H1 (cell line): ENCODE results near the gene BAG2. TPM values are rescaled to one million over a fixed set of nuclear protein-coding genes. Genes with fewer than 3 reads are reported as not detected.

Experiments
- CTCF ChIA-PET: fragments of 300-600 bp; sonication (Branson Sonifier 250); formaldehyde crosslinking; loops from one replicate; lab custom pipeline; 2021; ENCODE audit not compliant: partially characterized antibody; lab: Charles Lee
- POLR2A ChIA-PET: fragments of 300-600 bp; sonication (Branson Sonifier 250); formaldehyde crosslinking; loops from one replicate; lab custom pipeline; 2021; ENCODE audit warnings: inconsistent platforms; ENCODE audit not compliant: partially characterized antibody; lab: Charles Lee
- DNase-seq, 2 experiments: peaks; one replicate each; pipeline versions ENCODE4 v3.0.0 to v3.0.0-alpha.2; 2010 to 2022; ENCODE audit warnings: low spot score in 2 of 2, low read depth in 1 of 2, mixed read lengths in 1 of 2
- FAIRE-seq: peaks from 2 replicates; lab custom pipeline; 2011; peaks lifted over from hg19 to GRCh38; lab: Jason Lieb, UNC
- H2AFZ ChIP-seq: 2 replicates; pipeline ENCODE4 v1.8.1; 2012; ENCODE audit warnings: low read length, inconsistent platforms
- H2AK5ac ChIP-seq: 2 replicates; pipeline ENCODE4 v1.6.1; 2013; ENCODE audit warnings: low read depth, low read length
- H2BK120ac ChIP-seq: replicated peaks from 2 replicates; pipeline ENCODE3; 2013; ENCODE audit warnings: low read depth, low read length, inconsistent platforms
- H2BK12ac ChIP-seq: 2 replicates; pipeline ENCODE4 v1.6.1; 2013; ENCODE audit warnings: low read depth, low read length
- H2BK15ac ChIP-seq: 2 replicates; pipeline ENCODE4 v1.6.1; 2013; ENCODE audit warnings: low read length
- H2BK20ac ChIP-seq: 2 replicates; pipeline ENCODE4 v1.6.1; 2013; ENCODE audit warnings: low read length
- H2BK5ac ChIP-seq: 2 replicates; pipeline ENCODE4 v1.6.1; 2013; ENCODE audit warnings: low read depth, low read length
- H3K14ac ChIP-seq: 2 replicates; pipeline ENCODE4 v1.6.1; 2013; ENCODE audit warnings: inconsistent platforms; ENCODE audit not compliant: insufficient read length
- H3K18ac ChIP-seq: 2 replicates; pipeline ENCODE4 v1.6.1; 2013; ENCODE audit warnings: low read length; ENCODE audit errors: extremely low read depth
- H3K23ac ChIP-seq: 2 replicates; pipeline ENCODE4 v1.6.1; 2013; ENCODE audit warnings: inconsistent platforms; ENCODE audit not compliant: insufficient read length
- H3K23me2 ChIP-seq: 2 replicates; pipeline ENCODE4 v1.6.1; 2013; ENCODE audit warnings: low read depth, low read length
- H3K27ac ChIP-seq: 2 replicates; pipeline ENCODE4 v1.6.1; 2011; ENCODE audit warnings: low read depth, low read length, inconsistent platforms
- H3K27me3 ChIP-seq, 4 experiments: replicated peaks in 1 of 4; 1 replicate in 1 of 4; 2 replicates in 3 of 4; pipeline versions ENCODE4 v1.6.1 to v1.8.1; 2011 to 2013; ENCODE audit warnings: low read length in 3 of 4, mild to moderate bottlenecking in 3 of 4, inconsistent platforms in 2 of 4, mixed read lengths in 2 of 4, moderate library complexity in 1 of 4; ENCODE audit not compliant: control insufficient read depth in 3 of 4, insufficient read depth in 3 of 4; ENCODE audit errors: extremely low read depth in 1 of 4
- H3K36me3 ChIP-seq, 4 experiments: 2 replicates each; pipeline versions ENCODE4 v1.6.1 to v1.8.1; 2011 to 2013; ENCODE audit warnings: mild to moderate bottlenecking in 4 of 4, low read length in 3 of 4, moderate library complexity in 2 of 4, control low read depth in 1 of 4, inconsistent platforms in 1 of 4; ENCODE audit not compliant: insufficient read depth in 4 of 4, control insufficient read depth in 2 of 4
- H3K4ac ChIP-seq: replicated peaks from 2 replicates; pipeline ENCODE3; 2013; ENCODE audit warnings: low read length, low read depth, mixed read lengths, inconsistent platforms; ENCODE audit not compliant: insufficient read length
- H3K4me1 ChIP-seq, 4 experiments: replicated peaks in 1 of 4; 1 replicate in 1 of 4; 2 replicates in 3 of 4; pipeline versions ENCODE4 v1.6.1 to v1.8.1; 2011 to 2013; ENCODE audit warnings: low read length in 3 of 4, inconsistent platforms in 2 of 4, mixed read lengths in 1 of 4; ENCODE audit not compliant: insufficient read depth in 4 of 4, control insufficient read depth in 3 of 4
- H3K4me2 ChIP-seq, 2 experiments: 2 replicates each; pipeline versions ENCODE4 v1.6.1 to v1.8.1; 2011 to 2013; ENCODE audit warnings: low read depth in 2 of 2, low read length in 2 of 2, control low read depth in 1 of 2, inconsistent platforms in 1 of 2, mild to moderate bottlenecking in 1 of 2; ENCODE audit not compliant: insufficient read depth in 1 of 2
- H3K4me3 ChIP-seq, 4 experiments: fragments of 200-600, 300-600 bp in 1 of 4; sonication (generic), shearing (Covaris generic), sonication (Bioruptor Twin) in 1 of 4; 2 replicates each; pipeline versions ENCODE4 v1.5.1 to v1.8.1; 2011 to 2016; ENCODE audit warnings: low read length in 4 of 4, low read depth in 3 of 4, control low read depth in 2 of 4, inconsistent platforms in 2 of 4, mild to moderate bottlenecking in 2 of 4, mixed read lengths in 1 of 4, moderate library complexity in 1 of 4; ENCODE audit not compliant: insufficient read depth in 2 of 4; ENCODE audit errors: extremely low read depth in 1 of 4
- H3K56ac ChIP-seq: replicated peaks from 2 replicates; pipeline ENCODE3; 2013; ENCODE audit warnings: low read depth, mild to moderate bottlenecking, mixed read lengths, low read length, inconsistent platforms; ENCODE audit not compliant: insufficient read length
- H3K79me1 ChIP-seq: 2 replicates; pipeline ENCODE4 v1.6.1; 2013; ENCODE audit warnings: low read depth, low read length, control low read depth
- H3K79me2 ChIP-seq, 2 experiments: 2 replicates each; pipeline versions ENCODE4 v1.6.1 to v1.8.1; 2012 to 2013; ENCODE audit warnings: low read length in 2 of 2, mild to moderate bottlenecking in 2 of 2, inconsistent platforms in 1 of 2; ENCODE audit not compliant: insufficient read depth in 2 of 2, control insufficient read depth in 1 of 2
- H3K9ac ChIP-seq, 4 experiments: replicated peaks in 1 of 4; 1 replicate in 1 of 4; 2 replicates in 3 of 4; pipeline versions ENCODE4 v1.6.1 to v1.8.1; 2011 to 2013; ENCODE audit warnings: low read depth in 3 of 4, low read length in 3 of 4, control low read depth in 2 of 4, mild to moderate bottlenecking in 2 of 4, moderate library complexity in 2 of 4, inconsistent platforms in 1 of 4; ENCODE audit errors: extremely low read depth in 1 of 4
- H3K9me3 ChIP-seq, 2 experiments: 2 replicates each; pipeline versions ENCODE4 v1.6.1 to v1.8.1; 2012 to 2013; ENCODE audit warnings: mild to moderate bottlenecking in 2 of 2, moderate library complexity in 2 of 2, control low read depth in 1 of 2, inconsistent platforms in 1 of 2, low read depth in 1 of 2, low read length in 1 of 2, mixed read lengths in 1 of 2; ENCODE audit not compliant: insufficient read depth in 2 of 2
- H4K20me1 ChIP-seq, 2 experiments: replicated peaks in 1 of 2; 2 replicates each; pipeline versions ENCODE3 to v1.8.1; 2011 to 2013; ENCODE audit warnings: inconsistent platforms in 2 of 2, low read length in 2 of 2, mild to moderate bottlenecking in 1 of 2; ENCODE audit not compliant: insufficient read depth in 2 of 2, control insufficient read depth in 1 of 2
- H4K5ac ChIP-seq: 2 replicates; pipeline ENCODE4 v1.6.1; 2013; ENCODE audit warnings: low read length, low read depth, mixed read lengths, inconsistent platforms; ENCODE audit not compliant: insufficient read length
- H4K8ac ChIP-seq: 2 replicates; pipeline ENCODE4 v1.8.0; 2013; ENCODE audit warnings: mild to moderate bottlenecking, moderate library complexity, low read length, inconsistent platforms; ENCODE audit not compliant: insufficient read depth; ENCODE audit errors: extremely low read depth
- H4K91ac ChIP-seq: replicated peaks from 2 replicates; pipeline ENCODE3; 2013; ENCODE audit warnings: low read length, mixed read lengths, inconsistent platforms; ENCODE audit not compliant: insufficient read length
- CHD2 ChIP-seq: IDR thresholded peaks from 2 replicates; pipeline ENCODE4 v1.6.1; 2012; ENCODE audit warnings: low read length, improper control_type of control experiment
- KDM5A ChIP-seq: fragments of 200-600 bp; IDR thresholded peaks from 2 replicates; pipeline ENCODE4 v1.7.1; 2012; ENCODE audit warnings: mild to moderate bottlenecking, low read length, inconsistent platforms, mixed read lengths
- RNF2 ChIP-seq: fragments of 200-900, 300-1000 bp; sonication (generic); IDR thresholded peaks from 2 replicates; pipeline ENCODE4 v1.7.1; 2016; ENCODE audit warnings: borderline replicate concordance, low read depth, mild to moderate bottlenecking, antibody characterized with exemption, low read length; ENCODE audit not compliant: poor library complexity, severe bottlenecking; ENCODE audit errors: missing control alignments
- SIRT6 ChIP-seq: IDR thresholded peaks from one replicate; pipeline ENCODE4 v1.7.1; 2012; ENCODE audit warnings: low read length, inconsistent platforms
- SP4 ChIP-seq: IDR thresholded peaks from 2 replicates; pipeline ENCODE4 v1.6.1; 2012; ENCODE audit warnings: low read length, inconsistent platforms
- SRF ChIP-seq: IDR thresholded peaks from 2 replicates; pipeline ENCODE4 v1.6.1; 2011; ENCODE audit warnings: mild to moderate bottlenecking, low read depth, low read length, moderate library complexity
- TAF7 ChIP-seq: optimal IDR thresholded peaks from 2 replicates; pipeline ENCODE3; 2011; ENCODE audit warnings: low read depth, mild to moderate bottlenecking, inconsistent platforms, low read length, moderate library complexity, borderline replicate concordance
- TCF12 ChIP-seq: IDR thresholded peaks from 2 replicates; pipeline ENCODE4 v1.6.1; 2011; ENCODE audit warnings: low read depth, mild to moderate bottlenecking, low read length
- TEAD4 ChIP-seq: IDR thresholded peaks from 2 replicates; pipeline ENCODE4 v1.6.1; 2012; ENCODE audit warnings: low read depth, low read length, inconsistent platforms, mixed read lengths
- WGBS, 2 experiments: shearing (Covaris generic) in 1 of 2; methylation state at CpG; one replicate each; pipeline versions ENCODE4 v1.1.6 to v1.1.7; 2013 to 2015; ENCODE audit warnings: low lambda C conversion rate in 2 of 2, mixed read lengths in 2 of 2, inconsistent platforms in 1 of 2, low coverage in 1 of 2, missing lambda C conversion rate in 1 of 2; ENCODE audit not compliant: insufficient replicate concordance in 2 of 2, insufficient coverage in 1 of 2, insufficient read length in 1 of 2; ENCODE audit errors: extremely low coverage in 1 of 2, missing lambda C conversion rate in 1 of 2; 5-methylcytosine and 5-hydroxymethylcytosine counted together
- polyA plus RNA-seq, 7 experiments: library from polyadenylated mRNA; depleted of rRNA in 3 of 7; stranded (reverse) in 5 of 7; unstranded in 2 of 7; fragments of >200 nt in 5 of 7; fragments of 200-250 nt in 2 of 7; gene quantifications; 1 replicate in 5 of 7; 2 replicates in 1 of 7; 4 replicates in 1 of 7; pipeline versions ENCODE4 v1.2.1 to v1.2.3, GENCODE V29; 2011 to 2013; ENCODE audit warnings: missing spikeins in 2 of 7, mixed read lengths in 2 of 7
- total RNA-seq: library from RNA; stranded (reverse); fragmentation: NEBNext Ultra II Directional; extraction: Animal tissue kit (Norgen Biotek cat#: 25700); gene quantifications from 2 replicates; pipeline ENCODE4 v1.2.1, GENCODE V29; 2021
- TF ChIP-seq, protein P1 (sequence below): IDR thresholded peaks from 2 replicates; pipeline ENCODE4 v1.6.1; 2012; ENCODE audit warnings: low read length, inconsistent platforms

The BAG2 gene
- total and polyA plus RNA-seq, 2 of the 8 experiments (the other 6 are each of a cell fraction or from before 2014, with no cell fraction given): 4.4 to 7.4 TPM

DNA sequence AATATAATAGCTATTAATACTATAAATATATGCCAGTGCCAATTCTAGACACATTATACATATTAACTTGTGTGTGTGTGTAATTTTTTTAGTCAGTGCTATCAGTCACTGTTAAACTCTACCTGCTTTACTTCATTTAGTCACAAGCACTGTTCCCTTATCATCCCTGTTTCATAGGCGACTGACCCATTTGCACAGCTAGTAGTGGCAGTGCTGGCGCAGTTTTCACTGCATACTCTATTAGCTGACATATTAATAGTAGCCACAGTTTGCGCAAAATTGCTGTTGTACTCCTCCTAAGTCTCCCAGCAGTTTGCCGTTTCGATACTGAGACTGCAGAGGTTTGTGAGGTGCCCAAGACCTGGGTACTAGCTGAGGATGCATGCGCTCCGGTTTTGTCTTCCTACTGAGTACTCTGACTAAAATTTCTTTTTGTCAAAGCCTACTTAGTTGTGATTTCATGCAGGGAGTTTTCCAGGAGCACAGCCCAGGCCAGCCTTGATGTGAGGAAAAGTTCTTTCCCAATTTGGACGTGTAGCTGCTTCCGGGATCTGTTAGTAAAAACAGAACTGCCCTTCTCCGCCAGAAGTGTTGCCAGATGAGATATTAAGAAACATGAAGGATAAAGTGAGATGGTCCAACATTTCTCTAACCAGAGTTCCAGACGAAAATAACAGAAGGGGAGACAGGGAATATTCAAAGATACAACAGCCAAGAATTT lies 5.6 kb downstream of the BAG2 start:
- peaks cover 3% of the 10 kb centered on the region for H3K23me2 ChIP-seq
- DNase-seq (no peak), FAIRE-seq (no peak)
- no peak overlapping the region for H4K91ac ChIP-seq
- H2BK120ac ChIP-seq: no peak overlapping the region
- H4K20me1 ChIP-seq: peaks cover 0 to 2% of the 10 kb centered on the region in 2 experiments
- no peak overlapping the region for H4K8ac ChIP-seq
- H3K9ac ChIP-seq: no peak overlapping the region
- H2BK12ac ChIP-seq: no peak overlapping the region
- no peak overlapping the region for H2AK5ac ChIP-seq
- no peak overlapping the region for H2BK5ac ChIP-seq
- H3K9me3 ChIP-seq: no peaks in the 10 kb centered on the region
- TF ChIP-seq, protein P1, sequence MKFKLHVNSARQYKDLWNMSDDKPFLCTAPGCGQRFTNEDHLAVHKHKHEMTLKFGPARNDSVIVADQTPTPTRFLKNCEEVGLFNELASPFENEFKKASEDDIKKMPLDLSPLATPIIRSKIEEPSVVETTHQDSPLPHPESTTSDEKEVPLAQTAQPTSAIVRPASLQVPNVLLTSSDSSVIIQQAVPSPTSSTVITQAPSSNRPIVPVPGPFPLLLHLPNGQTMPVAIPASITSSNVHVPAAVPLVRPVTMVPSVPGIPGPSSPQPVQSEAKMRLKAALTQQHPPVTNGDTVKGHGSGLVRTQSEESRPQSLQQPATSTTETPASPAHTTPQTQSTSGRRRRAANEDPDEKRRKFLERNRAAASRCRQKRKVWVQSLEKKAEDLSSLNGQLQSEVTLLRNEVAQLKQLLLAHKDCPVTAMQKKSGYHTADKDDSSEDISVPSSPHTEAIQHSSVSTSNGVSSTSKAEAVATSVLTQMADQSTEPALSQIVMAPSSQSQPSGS: no peak
- no peak for TF ChIP-seq TEAD4
- no peak for TF ChIP-seq TAF7
- no peak for TF ChIP-seq SRF
- TF ChIP-seq CHD2: no peak
- no peak for TF ChIP-seq RNF2
- no peak for TF ChIP-seq TCF12
- TF ChIP-seq SP4: no peak
- no peak for TF ChIP-seq KDM5A
- TF ChIP-seq SIRT6: no peak
- no peak overlapping the region for H3K23ac ChIP-seq
- H2AFZ ChIP-seq: no peak overlapping the region
- H3K4me1 ChIP-seq: peaks cover 2 to 17% (median 6%) of the 10 kb centered on the region in 4 experiments; a peak in 5 of 7 replicates
- H3K18ac ChIP-seq: no peak overlapping the region
- no peaks in the 10 kb centered on the region; the same call in 1 of the 2 replicates for H3K79me1 ChIP-seq
- no peak overlapping the region for H3K4ac ChIP-seq
- peaks cover 3 to 80% of the 10 kb centered on the region in 2 experiments; a peak in 2 of 4 replicates for H3K79me2 ChIP-seq
- ChIA-PET POLR2A (interaction anchor here (0.9 to 1.0 kb wide), 3 partner anchors 8 to 12 kb away, joined by 3 to 6 read pairs (median 3); no protein-coding TSS in a partner anchor), CTCF (interaction anchor here (0.7 to 1.5 kb wide), 5 partner anchors 21 to 581 kb away, joined by 3 to 6 read pairs (median 4); partner anchors contain the start of gene PRIM2)
- H2BK15ac ChIP-seq: no peak overlapping the region
- no peak overlapping the region for H3K4me3 ChIP-seq
- no peak overlapping the region for H3K56ac ChIP-seq
- H3K36me3 ChIP-seq: peaks cover 0 to 5% (median 3%) of the 10 kb centered on the region in 4 experiments; a peak in 3 of 8 replicates
- WGBS, 2 experiments: 86% methylated on average over 11 of the region's 11 CpGs; no CpG with 5 or more reads in 1 of the 2 experiments
- peaks cover 0 to 5% (median 2%) of the 10 kb centered on the region in 4 experiments; a peak in 3 of 7 replicates for H3K27me3 ChIP-seq
- H3K27ac ChIP-seq: no peak overlapping the region
- H3K14ac ChIP-seq: no peak overlapping the region
- H4K5ac ChIP-seq: no peak overlapping the region
- no peak overlapping the region for H2BK20ac ChIP-seq
- no peak overlapping the region; a peak in 1 of 4 replicates for H3K4me2 ChIP-seq
